C4-2B (cell line): ENCODE data around the gene PGA5.

Experiments used
- ZFX ChIP-seq: fragments of 450-650 bp; IDR thresholded peaks from 2 replicates; pipeline ENCODE4 v1.6.1; 2017
- TF ChIP-seq, protein P1 (sequence below): fragments of 450-650 bp; conservative IDR thresholded peaks from 2 replicates; pipeline ENCODE4 v1.5.1; 2017; ENCODE audit warnings: mild to moderate bottlenecking

DNA sequence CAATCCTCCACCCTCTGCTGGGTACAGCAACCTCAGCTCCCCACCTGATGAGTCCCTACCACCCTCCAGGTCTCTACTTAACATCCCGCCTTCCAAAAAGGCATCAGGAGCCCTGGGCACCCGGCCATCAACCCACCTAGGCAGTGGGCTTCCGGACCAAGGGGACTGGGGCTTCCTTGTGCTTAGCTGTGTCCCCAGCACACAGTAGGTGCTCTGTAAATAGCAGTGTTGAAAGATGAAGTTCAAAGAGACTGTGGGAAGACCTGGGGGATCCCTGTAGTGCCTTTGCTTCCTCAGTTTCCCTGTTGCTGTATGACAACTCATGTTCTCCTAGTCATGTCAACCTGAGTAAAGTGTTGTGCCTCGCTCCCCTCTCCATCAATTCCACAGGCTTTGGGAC lies 33.1 kb downstream of the PGA5 start:
- TF ChIP-seq, protein P1, sequence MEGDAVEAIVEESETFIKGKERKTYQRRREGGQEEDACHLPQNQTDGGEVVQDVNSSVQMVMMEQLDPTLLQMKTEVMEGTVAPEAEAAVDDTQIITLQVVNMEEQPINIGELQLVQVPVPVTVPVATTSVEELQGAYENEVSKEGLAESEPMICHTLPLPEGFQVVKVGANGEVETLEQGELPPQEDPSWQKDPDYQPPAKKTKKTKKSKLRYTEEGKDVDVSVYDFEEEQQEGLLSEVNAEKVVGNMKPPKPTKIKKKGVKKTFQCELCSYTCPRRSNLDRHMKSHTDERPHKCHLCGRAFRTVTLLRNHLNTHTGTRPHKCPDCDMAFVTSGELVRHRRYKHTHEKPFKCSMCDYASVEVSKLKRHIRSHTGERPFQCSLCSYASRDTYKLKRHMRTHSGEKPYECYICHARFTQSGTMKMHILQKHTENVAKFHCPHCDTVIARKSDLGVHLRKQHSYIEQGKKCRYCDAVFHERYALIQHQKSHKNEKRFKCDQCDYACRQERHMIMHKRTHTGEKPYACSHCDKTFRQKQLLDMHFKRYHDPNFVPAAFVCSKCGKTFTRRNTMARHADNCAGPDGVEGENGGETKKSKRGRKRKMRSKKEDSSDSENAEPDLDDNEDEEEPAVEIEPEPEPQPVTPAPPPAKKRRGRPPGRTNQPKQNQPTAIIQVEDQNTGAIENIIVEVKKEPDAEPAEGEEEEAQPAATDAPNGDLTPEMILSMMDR, result no peak
- TF ChIP-seq ZFX, result no peak
